Fibroblast of the aortic adventitia (primary cell): ENCODE measurements around the gene LONRF2. TPM values are rescaled to one million over a fixed set of nuclear protein-coding genes. Genes with fewer than 3 reads are reported as not detected.
"Not testable (repeated sequence)": the region's sequence is repeated elsewhere in the genome, so short reads cannot be mapped to it uniquely, and the experiment has no call there.

Experiments used
- DNase-seq: peaks from one replicate; pipeline ENCODE4 v3.0.0-alpha.2; 2010; ENCODE audit warnings: low read depth
- H3K4me3 ChIP-seq: 2 replicates; pipeline ENCODE4 v1.5.1; 2011; ENCODE audit warnings: low read depth, mild to moderate bottlenecking, control low read depth, low read length, moderate library complexity
- total RNA-seq: library from RNA; depleted of rRNA; stranded (reverse); fragments of >200 nt; gene quantifications from 2 replicates; pipeline ENCODE4 v1.2.3, GENCODE V29; 2012; ENCODE audit warnings: low replicate concordance
- TF ChIP-seq, protein P1 (sequence below): IDR thresholded peaks from 2 replicates; pipeline ENCODE4 v1.5.1; 2011; ENCODE audit warnings: mild to moderate bottlenecking, low read length, control low read depth, inconsistent platforms; ENCODE audit not compliant: insufficient read depth

LONRF2 gene
- 1.8 and 2.0 TPM in 2 replicates for total RNA-seq

DNA sequence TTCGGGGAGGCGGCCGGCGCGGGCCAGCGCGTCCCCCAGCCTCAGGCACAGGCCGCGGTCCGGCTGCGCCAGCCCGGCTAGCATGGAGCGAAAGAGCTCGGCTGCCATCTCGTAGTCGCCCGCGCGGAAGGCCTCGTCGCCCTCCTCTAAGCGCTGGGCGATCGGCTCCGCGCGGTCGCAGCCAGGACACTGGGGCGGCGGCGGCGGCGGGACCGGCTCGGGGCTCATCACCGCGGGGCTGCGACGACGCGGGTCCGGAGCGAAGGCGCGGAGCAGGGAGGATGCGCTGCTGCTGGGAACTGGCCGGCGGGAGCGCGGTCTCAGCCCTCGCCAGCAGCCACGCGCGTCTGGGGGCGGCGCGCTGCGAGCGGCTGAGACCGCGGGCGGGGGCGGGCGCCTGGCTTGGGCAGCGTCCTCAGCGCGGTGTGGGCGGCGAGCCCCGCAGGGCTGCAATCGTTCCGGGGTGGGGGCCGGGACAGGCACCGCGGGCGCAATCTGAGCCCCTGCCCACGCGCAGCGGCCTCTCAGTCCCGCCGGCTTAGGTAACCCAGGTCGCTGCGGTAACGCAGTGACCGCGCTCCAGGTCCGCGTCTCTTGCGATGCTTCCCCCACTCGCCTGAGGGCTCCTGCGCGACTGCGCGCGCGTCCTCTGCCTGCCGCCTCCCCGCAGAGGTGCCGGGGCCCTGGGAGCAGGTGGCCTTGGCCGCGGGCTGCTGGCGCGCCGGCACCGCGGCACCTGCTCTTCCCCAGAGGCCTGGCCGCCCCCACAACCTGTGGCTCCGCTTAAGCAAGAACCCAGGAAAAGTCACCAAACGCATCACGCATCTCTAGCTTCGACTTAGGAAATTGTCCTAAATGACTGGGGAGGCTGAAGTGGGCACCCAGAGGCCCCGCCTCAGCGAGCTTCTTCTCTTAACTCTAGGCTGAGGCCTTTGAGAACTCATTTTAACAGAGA, at the start of gene LONRF2:
TSS of gene LONRF2 (minus strand) at position 636 of the 955 bp plus-strand sequence. CDS start at position 228, 408 bp downstream.
- H3K4me3 ChIP-seq: peak within 1 kb of the TSS; percentile 62
- DNase-seq: no peak
- TF ChIP-seq, protein P1, sequence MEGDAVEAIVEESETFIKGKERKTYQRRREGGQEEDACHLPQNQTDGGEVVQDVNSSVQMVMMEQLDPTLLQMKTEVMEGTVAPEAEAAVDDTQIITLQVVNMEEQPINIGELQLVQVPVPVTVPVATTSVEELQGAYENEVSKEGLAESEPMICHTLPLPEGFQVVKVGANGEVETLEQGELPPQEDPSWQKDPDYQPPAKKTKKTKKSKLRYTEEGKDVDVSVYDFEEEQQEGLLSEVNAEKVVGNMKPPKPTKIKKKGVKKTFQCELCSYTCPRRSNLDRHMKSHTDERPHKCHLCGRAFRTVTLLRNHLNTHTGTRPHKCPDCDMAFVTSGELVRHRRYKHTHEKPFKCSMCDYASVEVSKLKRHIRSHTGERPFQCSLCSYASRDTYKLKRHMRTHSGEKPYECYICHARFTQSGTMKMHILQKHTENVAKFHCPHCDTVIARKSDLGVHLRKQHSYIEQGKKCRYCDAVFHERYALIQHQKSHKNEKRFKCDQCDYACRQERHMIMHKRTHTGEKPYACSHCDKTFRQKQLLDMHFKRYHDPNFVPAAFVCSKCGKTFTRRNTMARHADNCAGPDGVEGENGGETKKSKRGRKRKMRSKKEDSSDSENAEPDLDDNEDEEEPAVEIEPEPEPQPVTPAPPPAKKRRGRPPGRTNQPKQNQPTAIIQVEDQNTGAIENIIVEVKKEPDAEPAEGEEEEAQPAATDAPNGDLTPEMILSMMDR: no peak

DNA sequence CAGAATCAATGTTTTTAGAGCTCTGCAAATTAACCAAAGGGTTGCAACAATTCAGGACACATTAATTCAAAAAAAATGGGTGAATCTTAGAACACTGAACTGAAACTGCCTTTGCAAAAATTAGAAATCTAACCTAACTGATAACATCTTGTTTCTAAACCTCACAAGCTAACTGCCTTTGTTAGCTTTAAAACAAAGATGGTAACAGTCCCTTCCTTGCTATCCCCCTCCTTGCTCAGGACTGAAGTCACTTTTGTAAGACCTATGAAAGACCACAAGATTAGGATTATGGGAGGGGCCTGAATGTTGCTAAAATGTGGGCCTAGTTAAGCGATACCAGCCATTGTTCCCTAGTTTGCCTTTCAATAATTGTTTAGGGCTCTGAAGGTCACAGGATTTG, 44.9 kb upstream of the LONRF2 start:
- TF ChIP-seq, protein P1: no peak
- H3K4me3 ChIP-seq: no peak overlapping the region
- DNase-seq: no peak

DNA sequence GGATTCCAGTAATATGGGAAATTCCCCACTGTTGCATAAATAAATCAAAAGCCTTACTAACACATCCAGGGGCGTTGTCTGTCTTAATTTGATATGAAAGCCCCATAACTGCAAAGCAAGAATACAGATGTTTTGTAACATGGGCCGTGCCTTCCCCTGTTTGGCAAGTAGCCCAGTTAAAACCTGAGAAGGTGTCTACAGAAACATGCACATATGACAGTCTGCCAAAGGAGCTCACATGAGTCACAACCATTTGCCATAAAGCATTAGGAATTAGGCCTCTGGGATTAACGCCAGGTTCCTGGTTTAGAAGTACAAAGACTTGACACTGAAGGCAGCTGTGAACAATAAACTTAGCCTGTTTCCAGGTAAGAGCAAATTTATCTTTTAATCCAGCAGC, 43.1 kb upstream of the LONRF2 start:
- DNase-seq: peak; percentile 98
- TF ChIP-seq, protein P1: no peak
- no peak overlapping the region for H3K4me3 ChIP-seq

DNA sequence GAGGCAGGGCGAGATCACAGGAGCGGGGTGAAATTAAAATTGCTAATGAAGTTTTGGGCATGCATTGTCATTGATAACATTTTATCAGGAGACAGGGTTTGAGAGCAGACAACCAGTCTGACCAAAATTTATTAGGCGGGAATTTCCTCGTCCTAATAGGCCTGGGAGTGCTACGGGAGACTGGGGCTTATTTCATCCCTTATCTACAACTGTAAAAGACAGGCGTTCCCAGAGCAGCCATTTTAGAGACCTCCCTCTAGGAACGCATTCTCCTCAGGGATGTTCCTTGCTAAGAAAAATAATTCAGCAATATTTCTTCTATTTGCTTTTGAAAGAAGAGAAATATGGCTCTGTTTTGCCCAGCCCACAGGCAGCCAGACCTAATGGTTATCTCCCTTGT, 40.0 kb upstream of the LONRF2 start:
- not testable (repeated sequence) for H3K4me3 ChIP-seq, DNase-seq

DNA sequence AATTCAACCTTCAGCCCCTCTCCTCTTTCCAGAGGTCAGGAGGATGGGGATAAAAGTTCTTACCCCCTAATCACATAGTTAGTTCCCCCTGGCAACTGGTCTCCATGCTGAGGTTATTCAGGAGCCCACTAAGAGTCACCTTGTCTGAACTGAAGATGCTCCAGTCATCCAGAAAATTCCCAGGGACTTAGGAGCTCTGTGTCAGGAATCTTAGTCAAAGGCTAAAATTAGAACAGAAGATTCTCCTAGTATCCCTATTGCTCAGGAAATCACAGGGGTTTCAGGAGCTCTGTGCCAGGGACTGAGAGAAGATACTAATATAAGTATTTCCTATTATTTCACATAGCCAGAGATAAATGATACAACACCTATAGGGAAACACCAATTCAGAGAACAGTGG, 37.3 kb upstream of the LONRF2 start:
- no peak for DNase-seq

DNA sequence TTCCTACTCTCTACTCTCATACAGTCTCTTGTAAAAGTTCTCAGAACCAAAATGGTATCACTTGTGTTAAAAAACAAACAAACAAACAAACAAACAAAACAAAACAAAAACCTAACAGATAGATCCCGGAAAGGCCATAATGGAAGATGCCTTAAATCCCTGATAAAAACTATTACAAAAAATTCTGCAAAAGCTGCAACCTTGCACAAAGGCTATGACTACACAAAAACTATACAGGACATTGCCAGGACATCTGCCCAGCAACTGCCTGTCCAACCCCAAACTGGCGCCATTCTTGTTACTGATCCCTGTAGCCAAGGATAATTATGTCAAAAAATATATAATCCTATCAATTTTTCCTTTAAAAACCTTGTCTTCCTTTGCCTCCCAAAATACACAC, 36.3 kb upstream of the LONRF2 start:
- no peak overlapping the region for H3K4me3 ChIP-seq
- TF ChIP-seq, protein P1: no peak

More for the DNA sequence above, 37.3 kb upstream of the LONRF2 start:
- H3K4me3 ChIP-seq: no peak overlapping the region
- TF ChIP-seq, protein P1: no peak

DNA sequence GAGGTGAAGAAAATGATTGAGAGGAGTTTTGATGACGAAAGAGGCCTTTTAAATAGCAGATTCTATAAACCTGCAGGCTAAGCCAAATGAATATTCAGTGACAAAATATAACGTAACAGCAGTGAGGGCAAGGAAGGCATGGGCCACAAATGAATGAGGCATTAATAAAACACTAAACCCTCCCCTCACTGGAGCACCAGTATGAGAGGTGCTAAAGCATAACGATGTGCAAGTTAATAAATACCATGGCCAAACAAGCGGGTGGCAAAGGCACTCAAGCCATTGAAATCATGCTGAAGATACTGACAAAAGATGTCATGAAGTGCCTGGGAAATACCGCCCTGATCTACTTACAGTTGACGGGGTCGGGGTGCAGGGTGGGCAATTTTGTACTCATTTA, 30.2 kb upstream of the LONRF2 start:
- TF ChIP-seq, protein P1: no peak
- no peak overlapping the region for H3K4me3 ChIP-seq
- DNase-seq: no peak

More for the DNA sequence above, 36.3 kb upstream of the LONRF2 start:
- DNase-seq: no peak
